ENCODE results near the gene KRTAP10-4.
"Not testable (repeated sequence)": the region's sequence is repeated elsewhere in the genome, so short reads cannot be mapped to it uniquely, and the experiment has no call there.

KRTAP10-4 gene

DNA sequence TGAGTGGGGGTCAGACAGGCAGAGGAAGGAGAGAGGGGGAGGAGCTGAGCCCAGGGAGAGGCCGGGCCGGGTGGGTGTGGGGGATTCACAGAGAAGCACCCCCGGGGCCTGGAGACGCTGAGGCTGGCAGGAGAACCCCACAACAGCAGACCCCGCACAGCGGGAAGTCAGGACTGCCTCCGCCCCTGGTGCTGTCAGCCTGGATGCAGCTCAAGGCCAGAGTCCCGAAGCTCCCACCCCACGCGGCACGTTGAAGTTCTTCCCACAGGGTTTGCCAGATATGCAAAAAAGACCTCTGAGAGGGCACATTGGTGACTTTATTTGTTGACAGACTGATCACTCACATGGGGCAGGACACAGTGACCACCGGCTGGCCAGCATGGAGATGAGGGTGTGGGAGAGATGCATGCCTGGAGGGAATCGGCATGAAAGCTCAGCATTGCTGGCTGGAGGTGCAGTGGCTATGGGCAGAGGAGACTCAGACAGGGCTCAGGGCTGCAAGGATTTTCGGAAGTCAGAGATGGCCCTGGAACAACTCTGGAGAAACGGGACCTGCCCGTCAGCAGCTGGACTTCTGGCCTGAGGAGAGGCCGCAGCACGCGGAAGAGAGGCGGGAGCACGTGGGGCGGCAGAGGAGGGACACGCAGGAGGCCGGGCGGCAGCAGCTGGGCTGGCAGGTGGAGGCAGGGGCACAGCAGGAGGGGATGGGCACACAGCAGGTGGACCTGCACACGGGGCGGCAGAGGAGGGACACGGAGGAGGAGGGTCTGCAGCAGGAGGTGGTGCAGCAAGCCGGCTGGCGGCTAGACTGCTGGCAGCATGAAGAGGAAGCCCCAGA is 15.8 kb upstream of the KRTAP10-4 start:
- DNase-seq (ENCODE audit: low read depth in 3 of 3, low spot score in 1 of 3): no peak

DNA sequence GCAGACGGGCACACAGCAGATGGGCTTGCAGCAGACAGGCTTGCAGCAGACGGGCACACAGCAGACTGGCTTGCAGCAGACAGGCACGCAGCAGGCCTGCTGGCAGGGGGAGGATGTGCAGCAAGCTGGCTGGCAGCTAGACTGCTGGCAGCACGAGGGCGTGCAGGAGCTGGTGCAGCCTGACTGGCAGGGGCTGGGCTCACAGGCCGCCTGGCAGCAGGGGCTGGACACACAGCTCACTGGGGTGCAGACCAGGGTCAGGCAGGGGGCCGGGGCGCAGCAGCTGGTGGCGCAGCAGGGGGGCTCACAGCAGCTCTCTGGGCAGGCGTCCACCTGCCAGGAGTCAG is 15.2 kb upstream of the KRTAP10-4 start:
- not testable (repeated sequence) for DNase-seq (ENCODE audit: low read depth in 3 of 3, low spot score in 1 of 3)

DNA sequence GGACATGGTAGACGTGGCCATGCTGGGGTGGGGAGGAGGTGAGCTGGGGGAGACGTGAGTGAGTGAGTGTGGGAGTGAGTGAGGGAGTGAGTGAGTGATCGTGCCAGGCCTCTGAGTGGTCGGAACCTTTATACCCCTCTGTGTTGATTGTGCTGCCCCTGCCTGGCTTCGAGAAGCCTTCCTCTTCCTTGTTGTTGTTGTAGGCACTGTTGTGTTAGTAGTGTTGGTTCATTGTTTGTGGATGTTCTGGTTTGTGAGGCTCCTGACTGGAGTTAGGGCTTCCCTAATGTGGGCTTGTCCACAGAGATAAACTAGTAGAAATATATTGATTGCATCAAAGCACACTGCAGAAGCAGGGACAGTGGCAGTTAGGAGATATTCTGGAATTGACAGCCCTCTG is 14.8 kb upstream of the KRTAP10-4 start, which contains the start of gene KRTAP10-3:
Gene KRTAP10-3 (minus strand): TSS at position 101 of the 400 bp plus-strand sequence. CDS start 80 bp downstream, at position 21.
- DNase-seq (ENCODE audit: low read depth in 3 of 3, low spot score in 1 of 3): no peak

DNA sequence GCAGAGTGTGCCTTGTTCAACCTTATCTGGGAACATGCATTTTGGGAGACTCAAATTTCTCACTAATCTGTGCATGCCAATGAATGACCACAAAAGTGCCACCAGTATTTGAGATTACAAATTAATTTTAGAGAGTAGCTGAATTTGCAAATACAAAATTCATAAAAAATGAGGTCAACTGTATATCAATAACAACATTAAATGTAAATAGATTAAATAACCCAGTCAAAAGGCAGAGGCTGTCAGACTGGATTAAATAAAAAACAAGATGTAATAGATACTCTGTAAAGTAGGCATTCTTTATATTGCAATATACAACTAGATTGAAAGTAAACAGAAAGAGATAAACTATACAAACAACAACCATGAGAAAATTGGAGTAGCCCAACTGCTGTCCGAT is 9.4 kb upstream of the KRTAP10-4 start:
- DNase-seq (ENCODE audit: low read depth in 3 of 3, low spot score in 1 of 3): no peak

DNA sequence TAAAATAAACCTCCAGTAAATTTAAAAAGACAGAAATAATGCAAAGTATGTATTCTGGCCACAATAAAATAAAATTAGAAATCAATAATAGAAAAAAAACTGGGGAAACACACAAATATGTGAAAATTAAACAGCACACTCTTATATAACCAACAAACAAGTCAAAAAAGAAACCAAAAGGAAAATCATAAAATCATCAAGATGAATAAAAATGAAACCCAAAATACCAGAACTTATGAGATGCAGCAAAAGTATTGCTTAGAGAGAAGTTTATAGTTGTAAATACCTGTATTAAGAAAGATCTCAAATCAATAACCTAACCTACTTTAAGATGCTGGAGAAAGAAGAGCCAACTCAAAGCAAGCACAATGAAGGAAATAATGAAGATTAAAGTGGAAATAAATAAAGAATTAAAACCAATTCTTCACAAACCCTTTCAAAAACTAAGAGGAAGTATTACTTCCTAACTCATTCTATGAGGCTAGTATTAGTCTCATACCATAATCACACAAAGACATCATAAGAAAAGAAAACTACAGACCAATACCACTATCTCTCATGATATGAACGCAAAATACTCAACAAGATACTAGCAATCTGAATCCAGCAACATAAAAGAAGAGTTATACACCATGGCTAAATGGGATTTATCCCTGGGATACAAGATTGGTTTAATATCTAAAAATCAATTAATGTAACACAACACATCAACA is 8.5 kb upstream of the KRTAP10-4 start:
- DNase-seq (ENCODE audit: low read depth in 3 of 3, low spot score in 1 of 3): no peak

DNA sequence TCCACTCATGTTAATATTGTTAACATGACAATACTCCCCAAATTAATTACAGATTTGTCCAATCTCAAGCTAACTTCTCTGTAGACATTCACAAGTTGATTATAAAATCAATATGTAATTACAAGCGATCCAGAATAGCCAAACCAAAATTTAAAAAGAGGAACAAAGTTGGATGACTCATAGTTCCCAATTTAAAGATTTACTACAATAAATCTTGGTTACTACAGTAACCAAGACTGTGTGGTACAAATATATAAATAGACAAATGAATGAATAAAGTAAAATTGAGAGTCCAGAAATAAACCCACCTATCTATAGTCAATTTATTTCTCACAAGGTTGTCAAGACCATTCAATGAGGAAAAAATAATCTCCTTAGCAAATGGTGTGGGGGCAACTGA is 7.1 kb upstream of the KRTAP10-4 start:
- DNase-seq (ENCODE audit: low read depth in 3 of 3, low spot score in 1 of 3): no peak

DNA sequence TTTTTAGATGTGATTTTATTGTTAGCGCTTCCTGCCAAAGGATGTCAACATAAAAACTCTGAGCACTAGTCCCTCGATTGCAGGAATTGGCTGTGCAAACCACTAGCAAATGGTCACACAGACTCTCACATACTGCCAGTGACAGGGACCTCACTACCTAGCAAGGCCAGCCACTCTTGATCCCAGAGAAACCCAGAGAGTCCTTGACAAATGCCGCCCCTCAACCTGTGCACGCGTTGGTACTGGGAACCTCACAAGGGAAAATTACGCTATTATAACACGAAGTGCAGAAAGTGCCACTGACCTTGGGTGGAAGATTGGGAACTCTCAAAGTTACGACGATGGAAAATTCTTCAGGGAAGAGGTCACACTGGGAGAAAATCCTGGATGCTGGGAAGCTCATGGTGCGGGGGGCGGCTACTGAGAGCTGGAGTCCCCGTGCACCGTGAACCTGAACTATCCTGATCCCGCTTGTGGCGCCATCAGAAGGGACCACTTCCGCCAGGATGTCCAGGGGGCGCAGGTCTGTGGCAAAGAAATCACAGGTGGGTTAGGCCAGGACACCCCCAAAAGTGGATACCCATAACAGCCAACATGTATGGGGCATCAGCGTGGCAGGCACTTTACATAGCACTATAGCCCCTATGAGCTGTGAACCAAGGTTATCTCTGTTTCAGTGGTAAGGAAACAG is 5.9 kb upstream of the KRTAP10-4 start:
- no peak for DNase-seq (ENCODE audit: low read depth in 3 of 3, low spot score in 1 of 3)

DNA sequence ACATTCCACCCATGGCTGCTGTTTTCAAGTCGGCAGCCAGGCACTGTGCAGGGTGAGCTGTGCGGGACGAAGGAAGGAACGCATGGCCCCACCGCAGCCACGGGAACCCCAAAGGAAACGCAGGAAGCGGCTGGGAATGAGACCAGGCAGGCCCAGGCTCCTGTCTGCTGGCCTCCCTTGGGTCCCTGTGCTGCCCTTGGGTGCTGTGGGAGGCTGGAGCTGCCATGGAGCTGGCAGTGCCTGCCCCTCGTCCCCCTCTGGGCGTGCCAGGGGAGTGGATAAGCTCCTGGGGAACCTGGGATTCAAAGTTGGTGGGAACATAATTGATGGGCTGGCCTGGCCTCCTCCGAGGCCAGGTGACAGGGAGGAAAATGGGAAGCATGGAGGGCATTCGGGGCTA is 5.3 kb upstream of the KRTAP10-4 start:
- DNase-seq (ENCODE audit: low read depth in 3 of 3, low spot score in 1 of 3): no peak

DNA sequence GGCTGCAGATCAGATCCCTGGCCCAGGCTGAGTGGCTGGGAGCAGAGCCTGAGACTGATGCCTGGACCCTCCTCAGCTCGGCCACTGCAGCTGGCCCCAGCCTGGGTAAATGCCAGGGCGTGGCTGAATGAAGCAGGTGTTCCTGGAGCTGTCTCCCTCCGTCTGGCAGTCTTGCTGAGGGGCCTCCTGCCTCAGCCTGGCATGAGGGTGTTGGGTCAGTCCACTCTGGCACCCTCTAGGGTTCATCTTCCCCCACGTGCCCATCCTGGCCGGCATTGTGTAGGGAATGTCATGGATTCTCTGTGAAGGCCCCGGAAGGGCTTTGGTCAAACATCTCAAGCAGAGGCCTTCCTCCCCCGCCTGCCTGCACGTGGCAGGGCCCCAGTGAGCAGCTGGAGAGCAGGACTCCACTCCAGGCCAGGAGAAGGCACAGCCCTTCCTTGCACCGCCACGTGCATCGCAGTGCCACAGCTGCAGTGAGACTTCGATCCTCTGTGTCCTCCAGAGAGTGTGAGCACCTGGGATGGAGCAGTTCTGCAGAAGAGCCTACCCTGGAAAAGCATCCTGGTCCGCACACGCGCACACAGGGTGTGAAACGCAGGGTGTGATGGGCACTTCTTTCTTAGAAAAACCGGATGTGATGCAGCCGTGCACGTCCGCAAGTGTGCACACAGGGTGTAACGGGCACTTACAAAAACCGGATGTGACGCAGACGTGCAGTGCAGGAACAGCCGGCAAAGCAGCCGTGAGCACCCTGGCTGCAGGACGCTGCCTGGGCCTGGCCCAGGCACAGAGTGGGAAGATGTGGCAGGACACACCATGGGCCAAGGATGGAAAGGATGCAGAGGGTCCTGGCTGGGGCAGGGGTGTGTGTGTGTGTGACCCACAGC is 4.6 kb upstream of the KRTAP10-4 start:
- DNase-seq (ENCODE audit: low read depth in 3 of 3, low spot score in 1 of 3): no peak

DNA sequence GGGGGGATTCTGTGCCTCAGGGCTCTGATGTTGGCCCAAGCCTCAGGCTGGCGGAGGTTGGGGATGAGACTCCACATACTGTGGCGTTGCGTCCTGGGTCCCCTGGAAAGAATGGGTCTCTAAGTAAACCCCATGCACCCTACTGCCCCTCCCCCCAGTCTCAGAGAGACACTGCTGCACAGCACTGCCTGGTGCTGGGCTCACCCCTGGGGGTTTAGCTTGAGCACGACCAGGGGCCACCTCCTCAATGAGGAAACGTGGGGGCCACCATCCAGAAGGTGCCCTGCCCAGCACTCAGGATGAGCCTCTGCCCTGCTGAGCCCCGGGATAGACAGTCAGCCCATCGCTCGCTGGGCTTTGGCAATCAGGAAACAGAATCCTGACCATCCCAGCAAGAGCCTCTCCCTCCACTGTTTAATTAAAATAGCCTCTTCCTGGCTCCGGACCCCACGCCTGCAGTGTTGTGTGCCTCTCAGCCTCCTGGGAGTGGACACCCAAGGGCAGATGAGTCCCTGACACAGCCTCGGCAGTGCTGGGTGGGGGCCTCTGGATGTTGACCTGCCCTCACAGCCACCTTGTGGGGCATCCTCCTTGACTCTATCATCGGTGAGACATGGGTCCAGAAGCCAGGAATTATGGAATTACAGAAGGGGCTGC is 3.5 kb upstream of the KRTAP10-4 start:
- no peak for DNase-seq (ENCODE audit: low read depth in 3 of 3, low spot score in 1 of 3)

DNA sequence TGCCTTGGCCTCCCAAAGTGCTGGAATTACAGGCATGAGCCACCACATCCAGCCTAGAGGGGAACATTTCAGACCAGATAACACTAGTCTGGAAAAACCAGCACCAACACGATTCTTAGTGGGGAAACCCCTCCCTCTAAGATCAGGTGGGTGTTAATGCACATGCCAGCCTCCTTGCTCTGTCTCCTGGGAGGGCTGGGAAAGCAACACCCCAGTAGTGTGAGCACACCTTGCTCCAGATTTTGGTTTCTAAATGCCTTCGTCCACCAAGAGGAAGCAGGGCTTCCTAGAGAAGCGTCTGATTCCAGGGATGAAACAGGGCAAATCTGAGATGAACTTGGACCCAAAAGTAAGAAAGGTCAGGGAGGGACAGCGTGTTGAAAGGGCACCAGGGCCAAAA is 2.2 kb upstream of the KRTAP10-4 start:
- DNase-seq (ENCODE audit: low read depth in 3 of 3, low spot score in 1 of 3): no peak

DNA sequence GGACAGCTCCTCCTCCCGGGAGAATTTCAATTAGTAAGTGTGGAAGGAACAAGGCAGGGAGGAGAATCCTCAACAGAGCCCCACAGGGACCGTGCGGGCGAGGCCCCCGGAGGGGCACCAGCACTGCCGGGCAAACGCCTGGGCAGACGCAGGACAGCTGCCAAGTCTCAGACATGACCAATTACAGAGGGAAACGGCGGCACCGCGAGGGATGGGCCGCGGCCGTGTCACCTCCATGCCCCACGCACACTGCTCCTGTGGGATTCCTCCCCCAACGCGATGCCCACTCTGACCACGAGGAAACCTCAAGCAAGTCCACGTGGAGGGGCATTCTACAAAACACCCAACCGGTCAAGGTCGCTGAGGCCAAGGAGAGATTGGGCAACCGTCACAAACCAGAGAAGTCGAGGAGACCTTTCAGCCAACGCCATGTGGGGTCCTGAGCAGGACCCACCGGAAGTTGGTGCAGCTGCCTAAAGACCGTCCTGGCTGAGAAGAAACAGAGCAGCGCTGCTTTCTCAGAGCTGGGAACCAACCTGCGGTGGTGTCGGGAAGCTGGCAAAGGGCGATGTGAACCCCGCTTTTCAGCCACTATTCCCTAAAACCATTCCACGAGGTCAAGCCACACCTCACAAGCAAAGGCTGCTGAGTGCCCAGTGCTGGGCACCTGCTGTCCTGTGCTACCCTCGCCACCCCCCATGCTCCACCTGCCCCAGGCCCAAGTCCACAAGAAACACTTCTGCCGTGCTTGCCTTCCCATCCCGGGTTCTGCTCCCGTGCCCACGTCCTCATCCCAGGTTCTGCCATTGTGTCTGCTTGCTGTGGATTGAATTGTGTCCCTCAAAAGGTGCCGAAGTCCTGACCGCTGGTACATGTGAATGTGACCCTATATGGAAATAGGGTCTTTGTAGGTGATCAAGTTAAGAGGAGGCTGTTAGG is 1.4 kb upstream of the KRTAP10-4 start:
- no peak for DNase-seq (ENCODE audit: low read depth in 3 of 3, low spot score in 1 of 3)

DNA sequence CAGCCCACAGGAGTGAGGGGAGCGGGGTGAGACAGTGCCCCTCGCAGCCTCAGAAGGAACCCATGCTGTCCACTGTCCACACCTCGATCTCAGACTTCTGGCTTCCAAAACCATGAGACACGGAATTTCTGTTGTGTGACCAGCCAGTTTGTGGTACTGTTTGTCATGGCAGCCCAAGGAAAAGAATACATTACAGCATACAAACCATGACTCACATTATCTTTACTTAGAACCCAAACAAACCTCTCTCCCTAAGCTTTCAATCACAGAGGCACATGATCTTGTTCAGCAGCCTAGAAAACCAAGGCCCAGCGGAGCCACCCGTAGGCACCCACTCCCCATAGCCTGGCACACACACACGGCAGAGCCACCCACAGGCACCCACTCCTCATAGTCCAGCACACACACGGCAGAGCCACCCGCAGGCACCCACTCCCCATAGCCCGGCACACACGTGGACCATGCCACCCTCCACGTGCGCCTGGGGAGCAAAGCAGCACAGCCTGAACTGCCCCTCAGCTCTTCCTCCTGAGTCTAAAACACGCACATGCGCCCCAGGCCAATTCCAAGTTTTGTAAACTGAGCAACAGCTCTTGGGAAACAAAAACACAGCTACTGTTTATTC is 458 bp upstream of the KRTAP10-4 start:
- no peak for DNase-seq (ENCODE audit: low read depth in 3 of 3, low spot score in 1 of 3)

DNA sequence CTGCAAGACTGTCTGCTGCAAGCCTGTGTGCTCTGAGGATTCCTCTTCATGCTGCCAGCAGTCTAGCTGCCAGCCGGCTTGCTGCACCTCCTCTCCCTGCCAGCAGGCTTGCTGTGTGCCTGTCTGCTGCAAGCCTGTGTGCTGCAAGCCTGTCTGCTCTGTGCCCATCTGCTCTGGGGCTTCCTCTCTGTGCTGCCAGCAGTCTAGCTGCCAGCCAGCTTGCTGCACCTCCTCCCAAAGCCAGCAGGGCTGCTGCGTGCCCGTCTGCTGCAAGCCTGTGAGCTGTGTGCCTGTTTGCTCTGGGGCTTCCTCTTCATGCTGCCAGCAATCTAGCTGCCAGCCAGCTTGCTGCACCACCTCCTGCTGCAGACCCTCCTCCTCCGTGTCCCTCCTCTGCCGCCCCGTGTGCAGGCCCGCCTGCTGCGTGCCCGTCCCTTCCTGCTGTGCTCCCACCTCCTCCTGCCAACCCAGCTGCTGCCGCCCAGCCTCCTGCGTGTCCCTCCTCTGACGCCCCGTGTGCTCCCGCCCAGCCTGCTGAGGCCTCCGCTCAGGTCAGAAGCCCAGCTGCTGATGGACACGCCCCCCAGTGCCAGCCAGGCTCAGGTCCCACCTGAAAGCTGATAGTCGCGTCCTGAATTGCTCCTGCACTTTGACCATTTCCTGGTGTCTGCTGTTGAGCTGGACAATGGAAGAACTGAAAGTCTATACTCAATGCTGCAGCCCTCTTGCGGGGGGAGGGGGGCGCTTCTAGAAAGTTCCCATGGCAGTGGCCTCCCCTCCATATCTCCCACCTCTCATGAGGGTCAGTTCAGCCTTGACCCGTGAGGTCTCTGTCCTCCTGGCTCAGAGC is 1.2 kb downstream of the KRTAP10-4 start:
- DNase-seq (ENCODE audit: low read depth in 3 of 3, low spot score in 1 of 3): no peak

DNA sequence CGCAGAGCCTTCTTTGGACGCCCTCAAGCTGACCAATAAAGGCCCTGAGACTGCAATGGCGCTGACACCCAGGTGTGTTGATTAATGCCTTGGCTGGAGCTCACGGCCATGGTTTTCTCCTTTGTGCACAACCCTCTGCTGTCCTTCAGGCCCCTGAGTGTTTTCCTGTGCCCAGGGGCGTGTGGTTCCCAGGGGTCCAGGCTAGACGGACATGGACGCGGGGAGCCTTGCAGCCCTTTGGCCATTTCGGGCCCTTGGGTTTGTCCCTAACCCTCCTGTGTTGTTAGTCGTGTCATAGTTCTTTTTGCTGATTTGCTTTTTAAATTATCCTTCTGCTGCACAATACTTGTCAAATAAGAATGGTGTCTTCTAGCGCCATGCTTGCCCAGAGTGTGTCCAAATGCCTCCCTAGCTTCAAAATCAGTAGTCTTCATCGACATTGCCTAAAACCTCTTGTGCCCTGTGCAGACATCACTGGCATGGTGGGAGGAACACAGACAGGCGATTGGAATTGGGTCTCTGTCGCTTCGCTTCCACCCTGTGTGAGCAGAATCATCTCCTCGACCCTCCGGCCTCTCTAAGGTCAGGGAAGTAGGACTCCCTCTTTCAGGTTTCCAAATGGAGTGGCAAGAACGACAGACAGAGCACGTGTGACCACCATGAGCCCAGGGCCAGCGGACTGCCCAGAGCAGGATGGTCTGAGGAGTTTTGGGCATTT is 1.9 kb downstream of the KRTAP10-4 start:
- no peak for DNase-seq (ENCODE audit: low read depth in 3 of 3, low spot score in 1 of 3)

DNA sequence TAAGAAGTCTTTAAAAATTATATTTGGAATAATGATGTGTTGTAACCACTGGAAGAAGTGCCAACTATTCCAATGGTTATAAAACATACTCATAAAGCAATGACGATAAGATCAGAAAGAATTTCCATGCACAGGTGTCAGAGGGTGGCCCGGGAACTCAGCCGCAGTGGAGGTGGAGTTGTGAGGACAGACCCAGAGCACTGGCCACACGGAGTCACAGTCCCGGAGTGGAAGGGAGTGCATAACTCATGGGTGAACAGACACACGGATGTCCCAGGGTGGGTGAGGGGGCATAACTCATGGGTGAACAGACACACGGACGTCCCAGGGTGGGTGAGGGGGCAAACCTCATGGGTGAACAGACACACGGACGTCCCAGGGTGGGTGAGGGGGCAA is 2.5 kb downstream of the KRTAP10-4 start:
- DNase-seq (ENCODE audit: low read depth in 3 of 3, low spot score in 1 of 3): no peak

DNA sequence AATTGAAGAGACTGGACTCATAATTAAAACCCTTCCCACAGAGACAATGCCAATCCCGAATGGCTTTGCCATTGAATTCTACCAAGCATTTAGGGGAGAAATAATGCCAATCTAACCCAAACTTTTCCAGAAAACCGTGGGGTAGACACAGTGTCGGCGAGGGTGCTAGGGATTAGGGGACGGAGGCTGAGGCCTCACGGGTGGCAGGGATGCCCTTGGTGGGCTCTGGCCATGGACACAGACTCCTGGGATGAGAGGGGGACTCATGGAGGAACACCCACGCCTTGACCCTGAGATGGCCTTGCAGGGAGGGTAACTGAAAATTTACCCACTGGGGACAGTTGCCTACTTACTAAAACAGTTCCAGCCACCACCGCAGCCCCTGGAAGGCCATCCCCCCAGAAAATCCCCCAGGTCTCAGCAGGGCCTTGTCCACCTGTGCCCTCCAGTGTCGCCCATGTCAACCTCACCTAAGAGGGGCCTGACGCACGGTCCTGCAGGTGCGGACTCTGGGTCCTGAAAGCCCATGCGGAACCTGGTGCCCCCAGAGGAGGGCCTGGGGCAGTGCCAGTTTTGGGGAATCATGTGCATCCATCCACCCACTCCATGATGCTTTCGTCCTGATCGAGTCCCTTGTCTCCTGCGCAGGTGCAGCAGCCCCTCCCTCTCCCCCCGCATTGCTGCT is 5.0 kb downstream of the KRTAP10-4 start:
- no peak for DNase-seq (ENCODE audit: low read depth in 3 of 3, low spot score in 1 of 3)

Data from stimulated activated CD4-positive, alpha-beta T cell treated with anti-CD3 and anti-CD28 coated beads, TNF-alpha, amount 100 ng/mL, for 1 hour (primary cell).